IMR-90 (cell line): ENCODE results near the gene UBE2S. TPM values are rescaled to one million over a fixed set of nuclear protein-coding genes. Genes with fewer than 3 reads are reported as not detected.

Source experiments
- ATAC-seq: fragments of 200-7000 bp; cut with Tn5 transposase; 2 replicates; pipeline ENCODE4 v1.9.1; 2020; ENCODE audit warnings: low read depth, mild to moderate bottlenecking, moderate library complexity
- BruUV-seq: library from RNA; stranded (reverse); fragments of 400-500 nt; replicated peaks from 2 replicates; lab custom pipeline; 2021; lab: Mats Ljungman, UMichigan
- CTCF ChIA-PET: fragments of 300-600 bp; formaldehyde crosslinking; extraction: SDS; loops from one replicate; lab custom pipeline; 2021; ENCODE audit warnings: antibody characterized with exemption; lab: Yijun Ruan, JAX
- POLR2A ChIA-PET: fragments of 300-600 bp; sonication (Branson Sonifier 250); formaldehyde crosslinking; loops from one replicate; lab custom pipeline; 2022; ENCODE audit warnings: antibody characterized with exemption; ENCODE audit not compliant: unreplicated experiment; lab: Charles Lee
- DNase-seq: peaks from one replicate; pipeline ENCODE4 v3.0.0; 2013
- H2AFZ ChIP-seq: replicated peaks from 2 replicates; pipeline ENCODE3; 2013; ENCODE audit warnings: low read length, mild to moderate bottlenecking; ENCODE audit not compliant: poor library complexity
- H2AK5ac ChIP-seq: 2 replicates; pipeline ENCODE4 v1.6.1; 2013; ENCODE audit warnings: low read depth, low read length, inconsistent platforms
- H2AK9ac ChIP-seq: replicated peaks from 2 replicates; pipeline ENCODE3; 2013; ENCODE audit warnings: mild to moderate bottlenecking, low read depth, low read length, moderate library complexity; ENCODE audit not compliant: poor library complexity
- H2BK120ac ChIP-seq: 2 replicates; pipeline ENCODE4 v1.6.1; 2013; ENCODE audit warnings: low read depth, low read length, inconsistent platforms
- H2BK15ac ChIP-seq: 3 replicates; pipeline ENCODE4 v1.6.1; 2013; ENCODE audit warnings: low read depth, low read length, inconsistent platforms
- H2BK20ac ChIP-seq: 2 replicates; pipeline ENCODE4 v1.6.1; 2013; ENCODE audit warnings: low read depth, mild to moderate bottlenecking, inconsistent platforms, low read length, moderate library complexity
- H2BK5ac ChIP-seq: 2 replicates; pipeline ENCODE4 v1.6.1; 2013; ENCODE audit warnings: mild to moderate bottlenecking, low read depth, low read length, inconsistent platforms; ENCODE audit not compliant: poor library complexity, severe bottlenecking
- H3K14ac ChIP-seq: replicated peaks from 2 replicates; pipeline ENCODE4 v1.6.1; 2013; ENCODE audit warnings: low read depth, low read length, inconsistent platforms
- H3K18ac ChIP-seq: 2 replicates; pipeline ENCODE4 v1.6.1; 2013; ENCODE audit warnings: low read depth, low read length, control low read depth
- H3K23ac ChIP-seq: 2 replicates; pipeline ENCODE4 v1.6.1; 2013; ENCODE audit warnings: low read depth, low read length, inconsistent platforms
- H3K27ac ChIP-seq: 2 replicates; pipeline ENCODE4 v1.5.1; 2013; ENCODE audit warnings: mild to moderate bottlenecking, control low read depth, low read length; ENCODE audit not compliant: insufficient read depth
- H3K27me3 ChIP-seq: 2 replicates; pipeline ENCODE4 v1.6.1; 2013; ENCODE audit warnings: low read length; ENCODE audit not compliant: control insufficient read depth, insufficient read depth
- H3K36me3 ChIP-seq: 2 replicates; pipeline ENCODE4 v1.6.1; 2013; ENCODE audit warnings: low read length, mixed read lengths; ENCODE audit not compliant: control insufficient read depth, insufficient read depth
- H3K4ac ChIP-seq: 2 replicates; pipeline ENCODE4 v1.6.1; 2013; ENCODE audit warnings: low read depth, low read length, inconsistent platforms
- H3K4me1 ChIP-seq: 2 replicates; pipeline ENCODE4 v1.6.1; 2013; ENCODE audit warnings: low read length, mixed read lengths; ENCODE audit not compliant: control insufficient read depth, insufficient read depth
- H3K4me2 ChIP-seq: 2 replicates; pipeline ENCODE4 v1.6.1; 2013; ENCODE audit warnings: low read depth, mild to moderate bottlenecking, control low read depth, low read length, moderate library complexity
- H3K4me3 ChIP-seq: 2 replicates; pipeline ENCODE4 v1.5.1; 2013; ENCODE audit warnings: low read depth, mild to moderate bottlenecking, control low read depth, low read length, moderate library complexity; ENCODE audit not compliant: insufficient read depth
- H3K56ac ChIP-seq: 2 replicates; pipeline ENCODE4 v1.6.1; 2013; ENCODE audit warnings: low read length, inconsistent platforms; ENCODE audit not compliant: insufficient read depth; ENCODE audit errors: extremely low read depth
- H3K79me1 ChIP-seq, 2 experiments: 2 replicates each; pipeline ENCODE4 v1.6.1; 2013; ENCODE audit warnings: low read length in 2 of 2, inconsistent platforms in 1 of 2, low read depth in 1 of 2
- H3K9ac ChIP-seq: 2 replicates; pipeline ENCODE4 v1.6.1; 2013; ENCODE audit warnings: low read depth, low read length, control low read depth
- H3K9me1 ChIP-seq: 2 replicates; pipeline ENCODE4 v1.6.1; 2013; ENCODE audit warnings: low read length, inconsistent platforms; ENCODE audit not compliant: insufficient read depth
- H3K9me3 ChIP-seq: 2 replicates; pipeline ENCODE4 v1.6.1; 2013; ENCODE audit warnings: low read length; ENCODE audit not compliant: control insufficient read depth, insufficient read depth
- H4K20me1 ChIP-seq: 2 replicates; pipeline ENCODE4 v1.6.1; 2013; ENCODE audit warnings: low read length, inconsistent platforms; ENCODE audit not compliant: insufficient read depth
- H4K5ac ChIP-seq: 2 replicates; pipeline ENCODE4 v1.6.1; 2013; ENCODE audit warnings: mild to moderate bottlenecking, low read depth, low read length, control low read depth
- H4K8ac ChIP-seq, 2 experiments: 2 replicates each; pipeline ENCODE4 v1.6.1; 2013; ENCODE audit warnings: low read depth in 2 of 2, low read length in 2 of 2, control low read depth in 1 of 2, inconsistent platforms in 1 of 2
- H4K91ac ChIP-seq: 2 replicates; pipeline ENCODE4 v1.6.1; 2013; ENCODE audit warnings: low read depth, low read length, inconsistent platforms; ENCODE audit not compliant: insufficient read depth
- BHLHE40 ChIP-seq: fragments of 150-350 bp; IDR thresholded peaks from 2 replicates; pipeline ENCODE4 v1.6.1; 2016; ENCODE audit warnings: mild to moderate bottlenecking, low read depth, low read length
- CEBPB ChIP-seq: IDR thresholded peaks from 2 replicates; pipeline ENCODE4 v1.6.1; 2012; ENCODE audit warnings: low read depth, low read length, improper control_type of control experiment
- CHD1 ChIP-seq: IDR thresholded peaks from 2 replicates; pipeline ENCODE4 v1.6.1; 2012; ENCODE audit warnings: low read depth, low read length, improper control_type of control experiment
- CTCF ChIP-seq: conservative IDR thresholded peaks from 2 replicates; pipeline ENCODE4 v1.5.1; 2012; ENCODE audit warnings: mild to moderate bottlenecking, low read depth, low read length, improper control_type of control experiment
- ELK1 ChIP-seq: fragments of 150-350 bp; IDR thresholded peaks from 2 replicates; pipeline ENCODE4 v1.6.1; 2016; ENCODE audit warnings: low read depth, mild to moderate bottlenecking, low read length, moderate library complexity, borderline replicate concordance
- FOS ChIP-seq: fragments of 150-350 bp; IDR thresholded peaks from 2 replicates; pipeline ENCODE4 v1.6.1; 2016; ENCODE audit warnings: low read depth, low read length
- MAFK ChIP-seq: IDR thresholded peaks from 2 replicates; pipeline ENCODE4 v1.6.1; 2012; ENCODE audit warnings: low read depth, low read length, improper control_type of control experiment
- MAZ ChIP-seq: IDR thresholded peaks from 2 replicates; pipeline ENCODE4 v1.6.1; 2012; ENCODE audit warnings: low read depth, mild to moderate bottlenecking, low read length, improper control_type of control experiment, moderate library complexity, borderline replicate concordance
- MXI1 ChIP-seq: IDR thresholded peaks from 2 replicates; pipeline ENCODE4 v1.6.1; 2012; ENCODE audit warnings: low read depth, mild to moderate bottlenecking, low read length, moderate library complexity, borderline replicate concordance
- NFE2L2 ChIP-seq: fragments of 150-350 bp; IDR thresholded peaks from 2 replicates; pipeline ENCODE4 v1.6.1; 2016; ENCODE audit warnings: low read depth, mild to moderate bottlenecking, low read length
- POLR2A ChIP-seq: IDR thresholded peaks from 2 replicates; pipeline ENCODE4 v1.6.1; 2012; ENCODE audit warnings: mild to moderate bottlenecking, low read depth, low read length
- RAD21 ChIP-seq: IDR thresholded peaks from 2 replicates; pipeline ENCODE4 v1.6.1; 2012; ENCODE audit warnings: low read length, improper control_type of control experiment
- RCOR1 ChIP-seq: IDR thresholded peaks from 2 replicates; pipeline ENCODE4 v1.6.1; 2012; ENCODE audit warnings: mild to moderate bottlenecking, low read length, improper control_type of control experiment; ENCODE audit not compliant: insufficient replicate concordance
- RFX5 ChIP-seq: IDR thresholded peaks from 2 replicates; pipeline ENCODE4 v1.8.0; 2012; ENCODE audit warnings: low read depth, mild to moderate bottlenecking, low read length, moderate library complexity
- SMC3 ChIP-seq: fragments of 150-350 bp; IDR thresholded peaks from 2 replicates; pipeline ENCODE4 v1.6.1; 2016; ENCODE audit warnings: low read depth, mild to moderate bottlenecking, antibody characterized with exemption, low read length, moderate library complexity
- USF2 ChIP-seq: fragments of 150-350 bp; IDR thresholded peaks from 2 replicates; pipeline ENCODE4 v1.6.1; 2017; ENCODE audit warnings: mild to moderate bottlenecking, antibody characterized with exemption, low read length, low read depth
- WGBS, 2 experiments: methylation state at CpG; one replicate each; pipeline versions ENCODE4 v1.1.5 to v1.1.7; 2013; ENCODE audit warnings: missing lambda C conversion rate in 2 of 2; ENCODE audit not compliant: insufficient read length in 1 of 2; ENCODE audit errors: extremely low coverage in 2 of 2; 5-methylcytosine and 5-hydroxymethylcytosine counted together
- dilution Hi-C: fragments of 300-500 bp; cut with HindIII; formaldehyde crosslinking; loops from one replicate; pipeline ENCODE4 v1.14.3; 2018; ENCODE audit warnings: low sequenced_read_pairs; ENCODE audit not compliant: unreplicated experiment
- in situ Hi-C: fragments of 300-500 bp; cut with MboI; formaldehyde crosslinking; loops from 3 replicates; pipeline ENCODE4 v1.14.3; 2019; ENCODE audit warnings: low sequenced_read_pairs, inconsistent platforms, mixed read lengths
- intact Hi-C: fragments of 100-400 bp; cut with micrococcal nuclease; formaldehyde crosslinking; loops from 2 replicates; pipeline ENCODE4 v1.10.0; 2022
- polyA plus RNA-seq, 3 experiments: library from polyadenylated mRNA; depleted of rRNA; stranded (reverse); fragments of >200 nt; gene quantifications; 2 replicates each; pipeline ENCODE4 v1.2.3, GENCODE V29; 2012; ENCODE audit warnings: low replicate concordance in 1 of 3
- total RNA-seq: library from RNA; depleted of rRNA; stranded (reverse); fragments of >200 nt; gene quantifications from 2 replicates; pipeline ENCODE4 v1.2.3, GENCODE V29; 2012

The UBE2S gene
- total and polyA plus RNA-seq, 2 of the 4 experiments (the other 2 are of a cell fraction) = 69.5 to 104 TPM

- H2BK120ac ChIP-seq = no peak overlapping the region
- no peaks in the 10 kb centered on the region; the same call in 1 of the 2 replicates for H4K20me1 ChIP-seq
- peaks cover 11% of the 10 kb centered on the region for H3K27me3 ChIP-seq
- no peak overlapping the region for H3K18ac ChIP-seq
- no TSS peak for BruUV-seq
- no peak overlapping the region for H3K9ac ChIP-seq
- intact Hi-C loops (loop anchor here (2.0 kb wide), 1 partner anchor 160 kb away; the partner anchor contains the start of gene PPP6R1), dilution Hi-C loops (no loop called here), in situ Hi-C loops (loop anchor here (5.0 kb wide), 1 partner anchor 282 kb away; no protein-coding TSS in a partner anchor)
- ChIA-PET CTCF (interaction anchor here (0.8 to 1.4 kb wide), 3 partner anchors 85 to 278 kb away, joined by 3 to 4 read pairs (median 3); no protein-coding TSS in a partner anchor), POLR2A (no interaction called here)
- no peak overlapping the region for H4K91ac ChIP-seq
- no peak overlapping the region for H4K5ac ChIP-seq
- H3K36me3 ChIP-seq = no peaks in the 10 kb centered on the region
- no peaks in the 10 kb centered on the region for H3K9me3 ChIP-seq
- no peak for DNase-seq
- H3K27ac ChIP-seq = no peak overlapping the region
- no peaks in the 10 kb centered on the region for H3K79me1 ChIP-seq
- no peak overlapping the region for H3K4me3 ChIP-seq
- H3K4me2 ChIP-seq = no peak overlapping the region
- no peaks in the 10 kb centered on the region for H3K4me1 ChIP-seq
- H4K8ac ChIP-seq = no peak overlapping the region
- H2BK5ac ChIP-seq = no peak overlapping the region
- ATAC-seq = no peak
- no peak overlapping the region for H2BK20ac ChIP-seq
- no peak overlapping the region for H2AK5ac ChIP-seq
- H3K9me1 ChIP-seq = 0 out of 2 replicates have a peak, but pooled peaks cover 4% of the 10 kb centered on the region
- H2AK9ac ChIP-seq = no peak overlapping the region
- H3K23ac ChIP-seq = no peak overlapping the region
- TF ChIP-seq POLR2A (no peak), CEBPB (no peak), RFX5 (no peak), FOS (no peak), RAD21 (no peak), SMC3 (no peak), BHLHE40 (no peak), RCOR1 (no peak), MAZ (no peak), CTCF (no peak), USF2 (no peak), CHD1 (no peak), ELK1 (no peak), MXI1 (no peak), NFE2L2 (no peak), MAFK (no peak)
- H3K56ac ChIP-seq = no peak overlapping the region
- H3K4ac ChIP-seq = no peak overlapping the region
- H2AFZ ChIP-seq = peak overlapping the region; percentile 41
- 100% methylated on average over 1 of the region's 5 CpGs; no CpG with 5 or more reads in 1 of the 2 experiments for WGBS, 2 experiments
- no peak overlapping the region for H3K14ac ChIP-seq
- no peak overlapping the region for H2BK15ac ChIP-seq
These were observed 11.5 kb upstream of the UBE2S start for GRCh38 chr19:55419103-55419502.
